ENCODE results near the gene STOML2. TPM values are rescaled to one million over a fixed set of nuclear protein-coding genes. Genes with fewer than 3 reads are reported as not detected.

Gene STOML2
- total and polyA plus RNA-seq, 11 donors: 78.2 to 177 (median 130) TPM

DNA sequence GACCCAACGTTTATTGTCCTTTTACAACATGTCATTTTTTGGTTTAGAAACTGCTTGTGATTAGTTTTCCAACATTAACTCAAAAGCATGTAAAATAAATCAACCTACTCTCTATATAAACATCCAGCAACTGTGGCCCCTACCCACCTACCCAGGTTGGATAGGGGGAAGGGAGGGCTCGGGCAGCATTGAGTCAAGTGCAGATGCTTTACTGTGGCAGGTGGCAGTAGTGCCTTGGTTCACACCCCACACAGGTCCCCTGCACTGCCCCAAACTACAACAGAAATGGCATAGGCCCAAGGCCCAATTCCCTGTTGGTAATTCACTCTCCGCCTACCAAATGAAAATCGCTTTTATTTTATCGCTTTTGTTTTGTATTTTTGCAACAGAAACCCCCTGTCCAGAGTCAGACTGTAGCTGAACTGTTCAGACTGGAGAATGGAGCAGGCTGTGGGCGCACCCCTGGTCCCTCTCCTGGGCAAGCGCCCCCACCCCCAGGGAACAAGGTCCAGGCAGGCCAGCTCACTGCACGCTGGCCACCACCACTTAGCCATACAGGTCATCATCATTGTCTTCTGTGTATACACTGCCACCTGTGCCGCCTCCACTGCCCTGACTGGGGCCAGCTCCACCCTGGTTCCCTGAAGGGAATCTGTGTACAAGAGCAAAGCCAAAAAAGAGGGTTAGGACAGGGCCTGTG, 46.2 kb downstream of the STOML2 start:
- intact Hi-C loops (cut with DNase I): no loop called here
- ATAC-seq (peak in 2 of 4 donors; percentile 5 to 14), DNase-seq (no peak)
- no peak for TF ChIP-seq POLR2A (IDR thresholded peaks at IDR 0.05)
- no peak for TF ChIP-seq CTCF (IDR thresholded peaks at IDR 0.05)
- Histone ChIP-seq H3K4me3 (no peak overlapping the region), H3K36me3 (peaks cover 9 to 100% (median 88%) of the 10 kb centered on the region in 9 donors), H3K4me1 (peaks cover 0 to under 1% (median 0%) of the 10 kb centered on the region in 12 donors), H3K9me3 (no peaks in the 10 kb centered on the region), H3K27me3 (no peaks in the 10 kb centered on the region), H3K27ac (no peak overlapping the region)
- WGBS, 4 donors: 90 to 96% (median 93%) methylated on average over 9 of the region's 9 CpGs

DNA sequence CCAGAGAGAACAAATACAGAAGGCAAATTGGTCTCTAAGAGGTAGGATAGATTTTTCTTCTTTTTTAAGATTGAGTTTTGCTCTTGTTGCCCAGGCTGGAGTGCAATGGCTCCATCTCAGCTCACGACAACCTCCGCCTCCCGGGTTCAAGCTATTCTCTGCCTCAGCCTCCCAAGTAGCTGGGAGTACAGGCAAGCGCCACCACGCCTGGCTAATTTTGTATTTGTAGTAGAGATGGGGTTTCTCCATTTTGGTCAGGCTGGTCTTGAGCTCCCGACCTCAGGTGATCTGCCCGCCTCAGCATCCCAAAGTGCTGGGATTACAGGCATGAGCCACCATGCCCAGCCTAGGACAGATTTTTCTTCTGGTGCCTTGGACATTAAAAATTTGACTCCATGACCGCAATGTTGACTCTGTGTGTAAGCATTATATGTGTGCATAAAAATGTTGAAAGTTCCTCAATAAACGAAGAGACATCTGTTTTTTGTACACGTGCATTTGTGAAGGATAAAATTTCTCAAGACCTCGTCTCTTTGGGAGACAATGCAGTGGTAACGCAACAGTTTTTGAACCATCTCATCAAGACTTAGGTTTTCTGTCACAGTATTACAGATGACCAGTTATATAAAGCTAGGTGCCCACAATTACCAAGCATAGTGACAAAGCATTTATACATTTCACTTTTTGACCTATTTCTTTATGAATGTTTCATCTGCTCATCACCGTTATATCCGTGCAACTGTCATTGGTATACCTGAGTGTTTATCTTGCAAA, 47.9 kb downstream of the STOML2 start:
- no peaks in the 10 kb centered on the region for H3K27me3 ChIP-seq
- H3K4me3 ChIP-seq: no peak overlapping the region
- H3K4me1 ChIP-seq: peaks cover 0 to 13% (median 2%) of the 10 kb centered on the region in 12 donors
- WGBS, 4 donors: 92 to 96% (median 95%) methylated on average over 14 of the region's 14 CpGs
- H3K27ac ChIP-seq: no peak overlapping the region
- intact Hi-C loops (cut with DNase I): loop anchor here in 2 of 10 donors (5.0 kb wide), 1 partner anchor 158 kb away; a partner anchor contains a TSS
- DNase-seq (no peak), ATAC-seq (no peak)
- H3K9me3 ChIP-seq: no peaks in the 10 kb centered on the region
- H3K36me3 ChIP-seq: peaks cover 6 to 98% (median 88%) of the 10 kb centered on the region in 9 donors
- no peak for TF ChIP-seq POLR2A (IDR thresholded peaks at IDR 0.05)
- TF ChIP-seq CTCF (IDR thresholded peaks at IDR 0.05): no peak

DNA sequence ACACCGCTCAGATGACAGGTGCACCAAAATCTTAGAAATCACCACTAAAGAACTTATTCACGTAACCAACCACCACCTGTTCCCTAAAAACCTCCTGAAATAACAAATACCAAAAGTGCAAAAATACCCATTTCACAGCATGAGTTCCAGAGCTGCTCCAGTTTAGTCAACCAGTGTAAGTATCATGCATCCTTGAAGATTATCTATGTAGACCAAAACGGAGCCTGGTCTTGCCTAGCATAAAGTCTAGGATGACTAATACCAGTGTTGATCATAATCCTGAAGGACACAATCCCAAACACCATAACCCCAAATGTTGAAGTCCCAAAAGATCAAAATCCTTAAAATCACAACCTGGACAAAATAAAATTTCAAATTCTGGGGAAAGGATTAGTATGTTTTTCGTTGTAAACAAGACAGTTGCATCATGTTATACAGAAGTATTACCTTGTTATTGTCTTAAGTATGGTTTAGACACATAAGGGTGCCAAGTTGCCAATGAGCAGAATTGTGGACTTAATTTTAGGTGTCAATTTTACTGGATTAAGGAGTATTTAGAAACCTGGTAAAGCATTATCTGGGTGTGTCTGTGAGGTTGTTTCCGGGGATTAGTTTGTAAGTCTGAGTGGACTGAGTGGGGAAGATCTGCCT, 48.6 kb downstream of the STOML2 start:
- DNase-seq: no peak
- TF ChIP-seq CTCF (IDR thresholded peaks at IDR 0.05) (no peak), POLR2A (IDR thresholded peaks at IDR 0.05) (no peak)
- ATAC-seq: no peak
- Histone ChIP-seq H3K27me3 (no peaks in the 10 kb centered on the region), H3K4me1 (peaks cover 0 to 13% (median 2%) of the 10 kb centered on the region in 12 donors), H3K27ac (no peak overlapping the region), H3K36me3 (peaks cover 3 to 98% (median 88%) of the 10 kb centered on the region in 9 donors), H3K4me3 (no peak overlapping the region), H3K9me3 (no peaks in the 10 kb centered on the region)
- intact Hi-C loops (cut with DNase I): loop anchor here in 2 of 10 donors (5.0 kb wide), 1 partner anchor 157 kb away; a partner anchor contains a TSS
- 56 to 86% (median 64%) methylated on average over 5 of the region's 5 CpGs for WGBS, 4 donors
